ENCODE measurements around the gene WDR70. TPM values are rescaled to one million over a fixed set of nuclear protein-coding genes. Genes with fewer than 3 reads are reported as not detected.

The WDR70 gene
- total and polyA plus RNA-seq, 2 of the 8 experiments (the other 6 are each of a cell fraction or from before 2014, with no cell fraction given), result 10.6 to 37.4 TPM

DNA sequence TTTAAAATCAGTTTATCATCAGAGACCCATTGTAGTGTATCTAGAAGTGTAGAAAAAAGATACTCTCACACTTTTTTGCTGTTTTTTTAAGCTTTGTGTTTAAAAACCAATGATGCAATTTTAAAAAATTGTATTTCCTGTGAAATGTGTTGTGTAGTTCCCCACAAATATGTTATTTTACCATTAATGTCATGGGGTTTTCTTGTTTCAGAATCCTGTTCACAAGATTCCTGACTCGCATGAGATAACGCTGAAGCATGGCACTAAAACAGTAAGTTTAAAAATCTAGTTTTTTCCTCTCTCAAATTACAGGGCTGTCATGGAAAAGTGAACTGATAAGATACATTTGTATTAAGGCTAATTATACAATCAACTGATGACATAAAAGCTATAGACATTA, 58.6 kb downstream of the WDR70 start:
- no peaks in the 10 kb centered on the region for H3K9me3 ChIP-seq (ENCODE audit: insufficient read depth in 2 of 2, low read depth in 1 of 2, low read length in 1 of 2)
- no peak overlapping the region for H2BK20ac ChIP-seq (ENCODE audit: low read length)
- no peak overlapping the region for H2BK5ac ChIP-seq (ENCODE audit: low read depth, low read length)
- no peak overlapping the region for H2BK120ac ChIP-seq (replicated peaks; ENCODE audit: low read depth, low read length)
- H3K23ac ChIP-seq (ENCODE audit: insufficient read length), result no peak overlapping the region
- no peaks in the 10 kb centered on the region for H3K23me2 ChIP-seq (ENCODE audit: low read depth, low read length)
- H4K5ac ChIP-seq (ENCODE audit: insufficient read length, low read depth, low read length), result no peak overlapping the region
- H3K4me3 ChIP-seq (ENCODE audit: extremely low read depth in 1 of 4, insufficient read depth in 2 of 4, low read depth in 3 of 4, low read length in 4 of 4), result no peak overlapping the region
- DNase-seq (ENCODE audit: low read depth in 1 of 2, low spot score in 2 of 2), result no peak
- H3K27ac ChIP-seq (ENCODE audit: low read depth, low read length), result no peak overlapping the region
- 94% methylated on average over 2 of the region's 2 CpGs; no CpG with 5 or more reads in 1 of the 2 experiments for WGBS, 2 experiments (ENCODE audit: extremely low coverage in 1 of 2, insufficient coverage in 1 of 2, insufficient read length in 1 of 2, insufficient replicate concordance in 2 of 2, low coverage in 1 of 2, low lambda C conversion rate in 2 of 2, missing lambda C conversion rate in 1 of 2)
- FAIRE-seq, result no peak
- H4K20me1 ChIP-seq (replicated peaks in 1 of 2; ENCODE audit: control insufficient read depth in 1 of 2, insufficient read depth in 2 of 2, low read length in 2 of 2), result no peaks in the 10 kb centered on the region
- no peak overlapping the region for H4K8ac ChIP-seq (ENCODE audit: extremely low read depth, insufficient read depth, low read length)
- H3K36me3 ChIP-seq (ENCODE audit: control insufficient read depth in 2 of 4, insufficient read depth in 4 of 4, low read length in 3 of 4), result peaks cover 0 to 6% (median 0%) of the 10 kb centered on the region in 4 experiments; a peak in 1 of 8 replicates
- H2AK5ac ChIP-seq (ENCODE audit: low read depth, low read length), result no peak overlapping the region
- ChIA-PET CTCF (ENCODE audit: partially characterized antibody) (no interaction called here), POLR2A (ENCODE audit: partially characterized antibody) (no interaction called here)
- H3K56ac ChIP-seq (replicated peaks; ENCODE audit: insufficient read length, low read depth, low read length), result no peak overlapping the region
- H4K91ac ChIP-seq (replicated peaks; ENCODE audit: insufficient read length, low read length), result no peak overlapping the region
- no peaks in the 10 kb centered on the region for H3K79me2 ChIP-seq (ENCODE audit: control insufficient read depth in 1 of 2, insufficient read depth in 2 of 2, low read length in 2 of 2)
- no peak overlapping the region for H3K18ac ChIP-seq (ENCODE audit: extremely low read depth, low read length)
- H2AFZ ChIP-seq (ENCODE audit: low read length), result no peak overlapping the region
- no peaks in the 10 kb centered on the region for H3K27me3 ChIP-seq (replicated peaks in 1 of 4; ENCODE audit: control insufficient read depth in 3 of 4, extremely low read depth in 1 of 4, insufficient read depth in 3 of 4, low read length in 3 of 4)
- H3K4me2 ChIP-seq (ENCODE audit: insufficient read depth in 1 of 2, low read depth in 2 of 2, low read length in 2 of 2), result no peak overlapping the region
- H3K9ac ChIP-seq (replicated peaks in 1 of 4; ENCODE audit: extremely low read depth in 1 of 4, low read depth in 3 of 4, low read length in 3 of 4), result no peak overlapping the region
- no peak overlapping the region for H3K4ac ChIP-seq (replicated peaks; ENCODE audit: insufficient read length, low read depth, low read length)
- no peak overlapping the region for H2BK12ac ChIP-seq (ENCODE audit: low read depth, low read length)
- no peak overlapping the region for H2BK15ac ChIP-seq (ENCODE audit: low read length)
- no peaks in the 10 kb centered on the region for H3K79me1 ChIP-seq (ENCODE audit: low read depth, low read length)
- no peaks in the 10 kb centered on the region for H3K4me1 ChIP-seq (replicated peaks in 1 of 4; ENCODE audit: control insufficient read depth in 3 of 4, insufficient read depth in 4 of 4, low read length in 3 of 4)
- no peak overlapping the region for H3K14ac ChIP-seq (ENCODE audit: insufficient read length)
- TF ChIP-seq, protein P1, sequence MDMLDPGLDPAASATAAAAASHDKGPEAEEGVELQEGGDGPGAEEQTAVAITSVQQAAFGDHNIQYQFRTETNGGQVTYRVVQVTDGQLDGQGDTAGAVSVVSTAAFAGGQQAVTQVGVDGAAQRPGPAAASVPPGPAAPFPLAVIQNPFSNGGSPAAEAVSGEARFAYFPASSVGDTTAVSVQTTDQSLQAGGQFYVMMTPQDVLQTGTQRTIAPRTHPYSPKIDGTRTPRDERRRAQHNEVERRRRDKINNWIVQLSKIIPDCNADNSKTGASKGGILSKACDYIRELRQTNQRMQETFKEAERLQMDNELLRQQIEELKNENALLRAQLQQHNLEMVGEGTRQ (IDR thresholded peaks at IDR 0.05; ENCODE audit: low read length), result no peak
- TF ChIP-seq NANOG (IDR thresholded peaks at IDR 0.05; ENCODE audit: insufficient read depth, low read depth, low read length, poor library complexity, severe bottlenecking) (no peak), HDAC2 (IDR thresholded peaks at IDR 0.05; ENCODE audit: borderline replicate concordance in 1 of 2, low read depth in 2 of 2, low read length in 2 of 2) (no peak), CEBPB (IDR thresholded peaks at IDR 0.05; ENCODE audit: low read depth, low read length) (no peak), TAF1 (IDR thresholded peaks at IDR 0.05; ENCODE audit: low read depth, low read length) (no peak), POLR2AphosphoS5 (IDR thresholded peaks at IDR 0.05; ENCODE audit: low read depth, low read length) (no peak), CTBP2 (IDR thresholded peaks at IDR 0.05; ENCODE audit: borderline replicate concordance, insufficient read depth, insufficient read length, low read length) (no peak), CREB1 (IDR thresholded peaks at IDR 0.05) (no peak), KDM1A (IDR thresholded peaks at IDR 0.05; ENCODE audit: borderline replicate concordance, low read length) (no peak)
- TF ChIP-seq, protein P2, sequence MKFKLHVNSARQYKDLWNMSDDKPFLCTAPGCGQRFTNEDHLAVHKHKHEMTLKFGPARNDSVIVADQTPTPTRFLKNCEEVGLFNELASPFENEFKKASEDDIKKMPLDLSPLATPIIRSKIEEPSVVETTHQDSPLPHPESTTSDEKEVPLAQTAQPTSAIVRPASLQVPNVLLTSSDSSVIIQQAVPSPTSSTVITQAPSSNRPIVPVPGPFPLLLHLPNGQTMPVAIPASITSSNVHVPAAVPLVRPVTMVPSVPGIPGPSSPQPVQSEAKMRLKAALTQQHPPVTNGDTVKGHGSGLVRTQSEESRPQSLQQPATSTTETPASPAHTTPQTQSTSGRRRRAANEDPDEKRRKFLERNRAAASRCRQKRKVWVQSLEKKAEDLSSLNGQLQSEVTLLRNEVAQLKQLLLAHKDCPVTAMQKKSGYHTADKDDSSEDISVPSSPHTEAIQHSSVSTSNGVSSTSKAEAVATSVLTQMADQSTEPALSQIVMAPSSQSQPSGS (IDR thresholded peaks at IDR 0.05; ENCODE audit: low read length), result no peak
